ENCODE results near the gene ESPL1.

The ESPL1 gene

DNA sequence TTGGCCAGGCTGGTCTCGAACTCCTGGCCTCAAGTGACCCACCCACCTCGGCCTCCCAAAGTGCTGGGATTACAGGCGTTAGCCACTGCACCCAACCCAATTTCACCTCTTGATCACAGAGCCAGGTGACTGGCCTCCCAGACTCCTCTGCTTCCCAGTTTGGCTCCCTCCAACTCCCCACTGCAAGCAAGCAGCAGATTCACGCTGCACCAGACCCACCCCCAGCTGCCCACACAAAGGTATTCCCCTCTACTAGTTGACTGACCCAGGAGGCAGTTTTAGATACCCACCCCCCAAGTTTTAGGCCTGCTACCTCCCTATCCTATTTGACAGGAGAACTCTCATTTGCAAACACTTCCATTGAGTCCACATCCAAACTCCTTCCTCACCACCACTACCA lies 41.3 kb upstream of the ESPL1 start:
- TF ChIP-seq, protein P1, sequence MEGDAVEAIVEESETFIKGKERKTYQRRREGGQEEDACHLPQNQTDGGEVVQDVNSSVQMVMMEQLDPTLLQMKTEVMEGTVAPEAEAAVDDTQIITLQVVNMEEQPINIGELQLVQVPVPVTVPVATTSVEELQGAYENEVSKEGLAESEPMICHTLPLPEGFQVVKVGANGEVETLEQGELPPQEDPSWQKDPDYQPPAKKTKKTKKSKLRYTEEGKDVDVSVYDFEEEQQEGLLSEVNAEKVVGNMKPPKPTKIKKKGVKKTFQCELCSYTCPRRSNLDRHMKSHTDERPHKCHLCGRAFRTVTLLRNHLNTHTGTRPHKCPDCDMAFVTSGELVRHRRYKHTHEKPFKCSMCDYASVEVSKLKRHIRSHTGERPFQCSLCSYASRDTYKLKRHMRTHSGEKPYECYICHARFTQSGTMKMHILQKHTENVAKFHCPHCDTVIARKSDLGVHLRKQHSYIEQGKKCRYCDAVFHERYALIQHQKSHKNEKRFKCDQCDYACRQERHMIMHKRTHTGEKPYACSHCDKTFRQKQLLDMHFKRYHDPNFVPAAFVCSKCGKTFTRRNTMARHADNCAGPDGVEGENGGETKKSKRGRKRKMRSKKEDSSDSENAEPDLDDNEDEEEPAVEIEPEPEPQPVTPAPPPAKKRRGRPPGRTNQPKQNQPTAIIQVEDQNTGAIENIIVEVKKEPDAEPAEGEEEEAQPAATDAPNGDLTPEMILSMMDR (IDR thresholded peaks at IDR 0.05), result no peak

DNA sequence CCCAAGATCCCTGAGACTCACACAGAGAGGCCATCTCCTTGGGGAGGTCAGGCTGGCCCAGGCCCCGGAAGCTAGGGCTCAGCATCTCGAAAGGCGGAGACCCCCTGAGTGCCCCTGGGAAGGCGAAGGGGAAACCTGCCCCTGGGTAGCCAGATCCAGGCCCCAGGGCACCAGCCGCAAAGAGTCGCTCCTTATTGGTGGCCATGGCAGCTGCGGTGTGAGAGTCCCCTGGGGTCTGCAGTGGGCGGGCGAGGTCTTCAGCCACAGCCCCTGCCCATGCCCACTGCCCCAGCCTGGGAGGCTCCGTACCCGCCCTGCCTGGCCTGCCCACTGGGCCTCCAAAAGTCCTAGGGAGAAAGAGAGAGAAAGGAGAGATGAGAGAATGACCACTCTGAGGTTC lies 40.8 kb upstream of the ESPL1 start:
- TF ChIP-seq, protein P1 (IDR thresholded peaks at IDR 0.05), result no peak

DNA sequence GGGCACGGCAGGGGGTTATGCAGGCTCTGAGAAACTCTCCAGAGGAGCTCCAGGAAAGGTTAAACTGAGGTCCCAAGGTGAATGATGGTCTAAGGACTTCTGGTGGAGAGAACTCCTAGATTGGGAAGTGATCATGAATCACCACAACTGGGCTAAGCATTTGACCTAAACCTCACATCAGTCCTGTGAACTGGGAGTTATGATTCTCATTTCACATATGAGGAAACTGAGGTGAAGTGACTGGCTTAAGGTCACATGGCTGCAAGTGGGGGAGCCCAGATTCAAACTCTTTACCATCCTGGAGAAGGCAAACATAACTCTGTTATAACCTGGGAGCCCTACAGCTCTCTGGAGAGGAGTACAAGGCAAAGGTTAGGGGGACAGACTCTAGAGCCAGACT lies 40.3 kb upstream of the ESPL1 start:
- TF ChIP-seq, protein P1 (IDR thresholded peaks at IDR 0.05), result no peak

DNA sequence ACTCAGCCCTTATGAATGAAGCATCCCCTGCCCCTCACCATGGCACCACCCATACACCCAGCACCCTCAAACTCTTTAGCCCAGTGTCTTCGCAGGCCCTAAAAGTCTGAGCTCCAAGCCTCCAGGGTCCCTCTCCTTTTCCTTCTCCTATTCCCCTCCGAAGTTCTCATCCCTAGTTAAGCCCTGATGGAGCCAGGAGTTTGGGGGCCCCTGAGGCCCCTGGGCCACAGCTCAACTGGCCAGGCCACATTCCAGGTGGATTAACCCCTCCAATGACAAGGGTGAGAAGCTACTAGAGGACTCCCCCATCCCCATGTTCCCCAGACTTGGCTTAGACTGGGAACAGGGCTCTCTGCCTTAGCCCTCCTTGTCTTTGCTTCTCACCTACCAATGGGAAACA lies 38.6 kb upstream of the ESPL1 start:
- TF ChIP-seq, protein P1 (IDR thresholded peaks at IDR 0.05), result no peak

DNA sequence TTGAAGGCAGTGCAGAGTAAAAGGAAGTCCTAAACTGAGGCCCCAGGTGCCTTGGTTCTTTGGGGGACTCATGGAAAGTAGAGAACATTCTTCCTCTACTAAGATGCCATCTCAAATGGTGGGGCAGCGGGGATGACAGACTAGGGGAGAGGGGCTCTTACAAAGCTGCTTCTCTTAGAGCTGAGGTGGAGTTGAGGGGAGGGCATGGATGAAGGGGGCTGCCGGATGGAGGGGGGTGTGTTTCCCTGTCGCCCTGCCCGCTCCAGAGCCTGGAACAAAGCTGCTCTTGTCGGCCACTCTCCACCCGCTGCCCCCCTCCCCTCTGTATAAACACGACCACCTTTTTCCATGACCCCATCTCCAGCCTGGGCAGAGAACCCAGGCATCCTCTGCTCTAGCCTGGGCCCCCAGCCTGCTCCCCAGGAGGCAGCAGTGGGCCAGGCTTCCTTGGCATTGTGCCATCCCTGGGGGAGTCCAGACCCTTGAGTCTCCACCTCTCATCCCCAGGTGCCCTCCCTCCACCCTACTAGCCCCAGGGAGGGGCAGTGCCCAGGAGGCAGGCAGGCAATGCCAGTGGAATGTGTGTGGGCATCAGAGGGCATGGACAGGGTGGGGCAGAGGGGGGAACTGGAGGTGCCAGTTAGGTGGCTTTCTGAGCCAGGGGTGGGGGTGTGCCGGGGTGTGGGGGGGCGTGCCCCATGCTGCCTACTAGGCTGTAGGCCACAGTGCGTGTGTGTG lies 37.8 kb upstream of the ESPL1 start:
- TF ChIP-seq, protein P1 (IDR thresholded peaks at IDR 0.05), result no peak

DNA sequence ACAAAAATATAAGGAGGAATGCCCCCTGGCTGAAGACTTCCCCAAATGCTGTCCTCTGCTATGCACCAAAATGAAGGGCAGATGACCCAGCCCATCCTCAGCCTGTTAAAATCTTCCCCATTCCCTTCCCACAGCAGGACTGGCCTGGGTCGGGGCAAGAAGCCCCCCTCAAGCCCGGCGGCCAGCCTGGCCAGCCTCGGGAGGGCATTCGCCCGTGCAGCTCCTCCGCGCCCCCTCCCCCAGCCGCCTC lies 36.5 kb upstream of the ESPL1 start:
- TF ChIP-seq, protein P1 (IDR thresholded peaks at IDR 0.05), result no peak

DNA sequence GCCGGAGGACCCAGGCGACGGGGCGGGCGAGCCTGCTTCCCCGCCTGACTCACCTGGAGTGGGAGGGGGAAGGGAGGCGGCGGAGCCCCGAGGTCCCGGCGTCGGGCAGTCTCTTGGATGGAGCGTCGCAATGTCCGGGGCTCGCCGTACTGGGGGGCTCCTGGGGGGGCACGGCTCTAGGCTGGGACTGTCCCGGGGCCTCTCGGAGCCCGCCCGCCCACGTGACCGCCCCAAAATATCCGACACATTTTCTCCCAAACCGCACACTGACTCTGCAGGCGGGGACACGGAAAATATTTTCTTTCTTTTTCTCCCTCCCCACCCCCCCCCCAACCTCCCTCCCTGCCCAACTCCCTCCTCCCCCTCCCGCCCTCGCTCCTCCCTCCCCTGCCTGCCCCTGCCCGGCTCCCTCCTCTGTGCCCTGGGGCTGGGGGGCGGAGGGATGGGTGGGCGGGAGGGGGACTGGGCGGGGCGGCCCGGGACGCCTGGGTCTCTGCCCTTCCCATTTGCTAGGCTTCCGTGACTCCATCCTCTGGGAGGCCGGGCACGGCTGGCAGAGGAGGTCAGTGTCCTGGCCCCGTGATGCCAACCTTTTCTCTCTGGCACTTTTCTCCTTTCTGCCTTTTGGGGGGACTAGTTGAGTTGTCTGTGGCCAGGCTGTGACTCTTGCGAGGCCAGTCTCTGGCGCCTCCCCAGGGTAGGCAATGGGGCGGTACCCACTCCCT lies 36.0 kb upstream of the ESPL1 start, which contains the start of gene RARG:
Gene RARG (minus strand): TSS at position 289 of the 725 bp plus-strand sequence. CDS start 4,664 bp downstream, outside the sequence.
- TF ChIP-seq, protein P1 (IDR thresholded peaks at IDR 0.05), result no peak
